HCT116 (cell line): ENCODE measurements around the gene DENND4A. TPM values are rescaled to one million over a fixed set of nuclear protein-coding genes. Genes with fewer than 3 reads are reported as not detected.
"Not testable (repeated sequence)": the region's sequence is repeated elsewhere in the genome, so short reads cannot be mapped to it uniquely, and the experiment has no call there.

ENCODE experiments used
- ATAC-seq: fragments of 200-7000 bp; cut with Tn5 transposase; 2 replicates; pipeline ENCODE4 v1.9.1; 2020; ENCODE audit warnings: mild to moderate bottlenecking, moderate library complexity
- BruUV-seq: library from RNA; stranded (reverse); fragments of 400-500 nt; replicated peaks from 2 replicates; lab custom pipeline; 2021; lab: Mats Ljungman, UMichigan
- CTCF ChIA-PET: fragments of 300-600 bp; sonication (Branson Sonifier 250); formaldehyde crosslinking; loops from one replicate; lab custom pipeline; 2021; ENCODE audit warnings: antibody characterized with exemption; lab: Charles Lee
- POLR2A ChIA-PET: fragments of 300-600, 350-600 bp; sonication (Branson Sonifier 250); formaldehyde crosslinking; loops from one replicate; lab custom pipeline; 2021; ENCODE audit warnings: antibody characterized with exemption; lab: Charles Lee
- RAD21 ChIA-PET, 2 experiments: fragments of 300-600 bp; sonication (Branson Sonifier 250); formaldehyde crosslinking; loops; one replicate each; lab custom pipeline; 2023; ENCODE audit warnings: low total read pairs in 2 of 2; ENCODE audit not compliant: uncharacterized antibody in 2 of 2, unreplicated experiment in 2 of 2, low non-redundant PET in 1 of 2; lab: Charles Lee
- DNase-seq: peaks from one replicate; pipeline ENCODE4 v3.0.0-alpha.2; 2010; ENCODE audit warnings: low read depth, low spot score
- H2AFZ ChIP-seq: fragments of 200-600 bp; shearing (Covaris generic), sonication (generic); 2 replicates; pipeline ENCODE4 v1.6.1; 2017; ENCODE audit warnings: low read depth, mixed run types, mixed read lengths, antibody characterized with exemption, low read length; ENCODE audit not compliant: poor library complexity, severe bottlenecking
- H3K27ac ChIP-seq: 2 replicates; pipeline ENCODE4 v1.5.1; 2012; ENCODE audit warnings: low read depth, low read length
- H3K27me3 ChIP-seq: fragments of 200-600 bp; sonication (generic); 2 replicates; pipeline ENCODE4 v1.6.1; 2016; ENCODE audit warnings: mixed run types, low read length, mixed read lengths; ENCODE audit not compliant: insufficient read depth
- H3K36me3 ChIP-seq, 2 experiments: fragments of 200-500 bp in 1 of 2; fragments of 200-600 bp in 1 of 2; sonication (Bioruptor generic) in 1 of 2; sonication (generic) in 1 of 2; 2 replicates each; pipeline versions ENCODE4 v1.5.1 to v1.6.1; 2014 to 2016; ENCODE audit warnings: low read length in 2 of 2, inconsistent platforms in 1 of 2, mixed read lengths in 1 of 2, mixed run types in 1 of 2; ENCODE audit not compliant: insufficient read depth in 2 of 2, control insufficient read depth in 1 of 2
- H3K4me1 ChIP-seq, 2 experiments: fragments of 200-600 bp in 1 of 2; sonication (generic) in 1 of 2; 2 replicates each; pipeline versions ENCODE4 v1.5.1 to v1.6.1; 2012 to 2017; ENCODE audit warnings: low read length in 2 of 2, inconsistent platforms in 1 of 2, mild to moderate bottlenecking in 1 of 2, mixed read lengths in 1 of 2, mixed run types in 1 of 2, moderate library complexity in 1 of 2; ENCODE audit not compliant: insufficient read depth in 2 of 2, control insufficient read depth in 1 of 2
- H3K4me2 ChIP-seq: fragments of 200-600 bp; sonication (generic); 2 replicates; pipeline ENCODE4 v1.6.1; 2017; ENCODE audit warnings: mixed run types, low read length, mixed read lengths
- H3K4me3 ChIP-seq, 2 experiments: fragments of 200-600 bp in 1 of 2; sonication (generic) in 1 of 2; replicated peaks in 1 of 2; 2 replicates each; pipeline ENCODE4 v1.5.1; 2011 to 2016; ENCODE audit warnings: low read length in 2 of 2, control low read depth in 1 of 2, low read depth in 1 of 2, mild to moderate bottlenecking in 1 of 2, mixed read lengths in 1 of 2, mixed run types in 1 of 2
- H3K79me2 ChIP-seq: fragments of 200-600 bp; sonication (generic); 2 replicates; pipeline ENCODE4 v1.6.1; 2017; ENCODE audit warnings: mild to moderate bottlenecking, mixed run types, low read length, moderate library complexity, mixed read lengths; ENCODE audit not compliant: insufficient read depth
- H3K9ac ChIP-seq: fragments of 200-600 bp; sonication (generic); 2 replicates; pipeline ENCODE4 v1.6.1; 2016; ENCODE audit warnings: low read length, mixed read lengths
- H3K9me2 ChIP-seq: fragments of 200-600 bp; sonication (generic), shearing (Covaris generic); 2 replicates; pipeline ENCODE4 v1.6.1; 2017; ENCODE audit warnings: mixed run types, mild to moderate bottlenecking, moderate library complexity; ENCODE audit not compliant: insufficient read depth
- H3K9me3 ChIP-seq, 2 experiments: fragments of 200-500 bp in 1 of 2; fragments of 200-600 bp in 1 of 2; sonication (Bioruptor generic) in 1 of 2; sonication (generic) in 1 of 2; 2 replicates each; pipeline ENCODE4 v1.6.1; 2014 to 2017; ENCODE audit warnings: low read length in 2 of 2, mixed read lengths in 2 of 2, inconsistent platforms in 1 of 2, low read depth in 1 of 2, mild to moderate bottlenecking in 1 of 2, mixed run types in 1 of 2, moderate library complexity in 1 of 2; ENCODE audit not compliant: control insufficient read depth in 1 of 2, insufficient read depth in 1 of 2
- H4K20me1 ChIP-seq: fragments of 200-600 bp; sonication (generic), shearing (Covaris generic); 2 replicates; pipeline ENCODE4 v1.6.1; 2017; ENCODE audit warnings: mixed run types, mild to moderate bottlenecking, moderate library complexity; ENCODE audit not compliant: insufficient read depth
- CBX3 ChIP-seq: IDR thresholded peaks from 2 replicates; pipeline ENCODE4 v1.6.1; 2012; ENCODE audit warnings: low read depth
- ELF1 ChIP-seq: IDR thresholded peaks from 2 replicates; pipeline ENCODE4 v1.6.1; 2012; ENCODE audit warnings: low read depth, borderline replicate concordance
- EZH2phosphoT487 ChIP-seq: fragments of 200-600 bp; IDR thresholded peaks from 2 replicates; pipeline ENCODE4 v1.6.1; 2018; ENCODE audit warnings: antibody characterized with exemption, borderline replicate concordance
- MAX ChIP-seq: IDR thresholded peaks from 2 replicates; pipeline ENCODE4 v1.6.1; 2012
- RAD21 ChIP-seq: IDR thresholded peaks from 2 replicates; pipeline ENCODE4 v1.6.1; 2012; ENCODE audit warnings: low read depth, mild to moderate bottlenecking
- REST ChIP-seq: IDR thresholded peaks from 2 replicates; pipeline ENCODE4 v1.6.1; 2012; ENCODE audit warnings: low read depth
- TCF7L2 ChIP-seq: IDR thresholded peaks from 2 replicates; pipeline ENCODE4 v1.7.0; 2011; ENCODE audit warnings: borderline replicate concordance, inconsistent platforms; ENCODE audit not compliant: insufficient read depth, insufficient read length; ENCODE audit errors: extremely low read depth
- ZBTB33 ChIP-seq: IDR thresholded peaks from 2 replicates; pipeline ENCODE4 v1.6.1; 2011; ENCODE audit warnings: mild to moderate bottlenecking, low read length, moderate library complexity; ENCODE audit not compliant: insufficient replicate concordance; ENCODE audit errors: extremely low read depth
- ZNF274 ChIP-seq: fragments of 200-500 bp; sonication (Bioruptor generic); IDR thresholded peaks from 2 replicates; pipeline ENCODE4 v1.6.1; 2014; ENCODE audit warnings: mild to moderate bottlenecking, low read depth, low read length, inconsistent platforms
- intact Hi-C: fragments of 100-400 bp; cut with micrococcal nuclease; formaldehyde crosslinking; loops from 2 replicates; pipeline ENCODE4 v1.10.0; 2022
- total RNA-seq: library from RNA; stranded (reverse); gene quantifications from one replicate; pipeline ENCODE4 v1.2.1, GENCODE V29; 2021; ENCODE audit not compliant: unreplicated experiment
- TF ChIP-seq, protein P1 (sequence below): IDR thresholded peaks from 2 replicates; pipeline ENCODE4 v1.6.1; 2012

The DENND4A gene
- total RNA-seq, 1 experiment from 2014 or later, result 9.1 TPM

DNA sequence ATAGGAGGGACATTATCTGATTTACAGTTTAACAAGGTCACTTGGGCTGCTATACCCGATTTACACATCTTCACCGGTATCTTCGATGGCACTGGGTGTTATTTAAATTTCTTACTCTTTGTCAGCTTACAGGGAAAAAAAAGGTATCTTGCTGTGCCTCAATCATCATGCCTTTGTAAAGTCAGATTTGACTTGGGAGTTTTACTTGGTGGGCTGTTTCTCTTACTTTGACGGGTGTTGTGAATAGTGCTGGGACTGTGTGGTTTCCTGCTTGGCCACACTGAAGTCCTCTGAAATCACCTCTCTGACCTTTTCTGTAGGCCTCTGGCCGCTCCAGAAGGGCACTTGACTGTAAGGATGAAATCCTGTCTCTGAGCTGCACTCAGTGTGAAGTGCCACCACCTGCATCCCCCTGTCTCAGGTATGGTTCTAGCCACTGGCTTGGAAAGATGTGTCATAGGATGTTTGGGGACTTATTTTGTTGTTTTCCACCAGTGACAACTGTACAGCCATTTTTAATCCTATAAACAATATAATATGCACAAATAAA lies 173.5 kb downstream of the DENND4A start:
- Histone ChIP-seq H3K27me3 (no peaks in the 10 kb centered on the region), H3K27ac (no peak overlapping the region), H4K20me1 (no peaks in the 10 kb centered on the region), H3K4me3 (no peak overlapping the region), H3K9me2 (no peaks in the 10 kb centered on the region), H3K9ac (no peak overlapping the region), H3K36me3 (no peaks in the 10 kb centered on the region), H3K79me2 (no peaks in the 10 kb centered on the region), H2AFZ (no peak overlapping the region), H3K9me3 (no peaks in the 10 kb centered on the region), H3K4me1 (no peaks in the 10 kb centered on the region)
- ChIA-PET RAD21 (no interaction called here), CTCF (no interaction called here)
- BruUV-seq, result no TSS peak
- DNase-seq (no peak), ATAC-seq (no peak)
- intact Hi-C loops, result no loop called here
- TF ChIP-seq ELF1, result no peak
- TF ChIP-seq RAD21, result no peak
- no peak for TF ChIP-seq CBX3
- TF ChIP-seq ZBTB33, result no peak
- no peak for TF ChIP-seq EZH2phosphoT487
- no peak for TF ChIP-seq ZNF274
- no peak for TF ChIP-seq REST
- TF ChIP-seq, protein P1, sequence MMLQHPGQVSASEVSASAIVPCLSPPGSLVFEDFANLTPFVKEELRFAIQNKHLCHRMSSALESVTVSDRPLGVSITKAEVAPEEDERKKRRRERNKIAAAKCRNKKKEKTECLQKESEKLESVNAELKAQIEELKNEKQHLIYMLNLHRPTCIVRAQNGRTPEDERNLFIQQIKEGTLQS, result no peak
- no peak for TF ChIP-seq TCF7L2
- no peak for TF ChIP-seq MAX
- TF ChIP-seq, all 23 proteins: peak for 0
- H3K4me2 ChIP-seq, result no peak overlapping the region
- POLR2A ChIA-PET, result no interaction called here

DNA sequence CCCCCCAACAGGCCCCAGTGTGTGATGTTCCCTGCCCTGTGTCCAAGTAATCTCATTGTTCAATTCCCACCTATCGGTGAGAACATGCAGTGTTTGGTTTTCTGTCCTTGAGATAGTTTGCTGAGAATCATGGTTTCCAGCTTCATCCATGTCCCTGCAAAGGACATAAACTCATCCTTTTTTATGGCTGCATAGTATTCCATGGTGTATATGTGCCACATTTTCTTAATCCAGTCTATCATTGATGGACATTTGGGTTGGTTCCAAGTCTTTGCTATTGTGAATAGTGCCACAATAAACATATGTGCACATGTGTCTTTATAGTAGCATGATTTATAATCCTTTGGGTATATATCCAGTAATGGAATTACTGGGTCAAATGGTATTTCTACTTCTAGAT lies 176.2 kb downstream of the DENND4A start:
- H3K27me3 ChIP-seq, BruUV-seq: not testable (repeated sequence)

More for the DNA sequence above, 176.2 kb downstream of the DENND4A start:
- peaks cover 9 to 12% of the 10 kb centered on the region in 2 experiments for H3K4me1 ChIP-seq
- H4K20me1 ChIP-seq, H3K27ac ChIP-seq, H3K4me3 ChIP-seq, POLR2A ChIA-PET, DNase-seq, H2AFZ ChIP-seq, intact Hi-C loops, CTCF ChIA-PET, H3K79me2 ChIP-seq, H3K9me2 ChIP-seq, H3K36me3 ChIP-seq, H3K9ac ChIP-seq, H3K9me3 ChIP-seq, H3K4me2 ChIP-seq, ATAC-seq: not testable (repeated sequence)
- RAD21 ChIA-PET, result interaction anchor here in 1 of 2 experiments (0.6 kb wide), 1 partner anchor 1422 kb away, joined by 3 read pairs; no protein-coding TSS in a partner anchor
